ENCODE data around the gene TBC1D4. TPM values are rescaled to one million over a fixed set of nuclear protein-coding genes. Genes with fewer than 3 reads are reported as not detected.

TBC1D4 gene, protein sequence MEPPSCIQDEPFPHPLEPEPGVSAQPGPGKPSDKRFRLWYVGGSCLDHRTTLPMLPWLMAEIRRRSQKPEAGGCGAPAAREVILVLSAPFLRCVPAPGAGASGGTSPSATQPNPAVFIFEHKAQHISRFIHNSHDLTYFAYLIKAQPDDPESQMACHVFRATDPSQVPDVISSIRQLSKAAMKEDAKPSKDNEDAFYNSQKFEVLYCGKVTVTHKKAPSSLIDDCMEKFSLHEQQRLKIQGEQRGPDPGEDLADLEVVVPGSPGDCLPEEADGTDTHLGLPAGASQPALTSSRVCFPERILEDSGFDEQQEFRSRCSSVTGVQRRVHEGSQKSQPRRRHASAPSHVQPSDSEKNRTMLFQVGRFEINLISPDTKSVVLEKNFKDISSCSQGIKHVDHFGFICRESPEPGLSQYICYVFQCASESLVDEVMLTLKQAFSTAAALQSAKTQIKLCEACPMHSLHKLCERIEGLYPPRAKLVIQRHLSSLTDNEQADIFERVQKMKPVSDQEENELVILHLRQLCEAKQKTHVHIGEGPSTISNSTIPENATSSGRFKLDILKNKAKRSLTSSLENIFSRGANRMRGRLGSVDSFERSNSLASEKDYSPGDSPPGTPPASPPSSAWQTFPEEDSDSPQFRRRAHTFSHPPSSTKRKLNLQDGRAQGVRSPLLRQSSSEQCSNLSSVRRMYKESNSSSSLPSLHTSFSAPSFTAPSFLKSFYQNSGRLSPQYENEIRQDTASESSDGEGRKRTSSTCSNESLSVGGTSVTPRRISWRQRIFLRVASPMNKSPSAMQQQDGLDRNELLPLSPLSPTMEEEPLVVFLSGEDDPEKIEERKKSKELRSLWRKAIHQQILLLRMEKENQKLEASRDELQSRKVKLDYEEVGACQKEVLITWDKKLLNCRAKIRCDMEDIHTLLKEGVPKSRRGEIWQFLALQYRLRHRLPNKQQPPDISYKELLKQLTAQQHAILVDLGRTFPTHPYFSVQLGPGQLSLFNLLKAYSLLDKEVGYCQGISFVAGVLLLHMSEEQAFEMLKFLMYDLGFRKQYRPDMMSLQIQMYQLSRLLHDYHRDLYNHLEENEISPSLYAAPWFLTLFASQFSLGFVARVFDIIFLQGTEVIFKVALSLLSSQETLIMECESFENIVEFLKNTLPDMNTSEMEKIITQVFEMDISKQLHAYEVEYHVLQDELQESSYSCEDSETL (N-terminal part only)
- total RNA-seq = 10 to 100 TPM; 14.2 to 32.0 (median 20.6) TPM

DNA sequence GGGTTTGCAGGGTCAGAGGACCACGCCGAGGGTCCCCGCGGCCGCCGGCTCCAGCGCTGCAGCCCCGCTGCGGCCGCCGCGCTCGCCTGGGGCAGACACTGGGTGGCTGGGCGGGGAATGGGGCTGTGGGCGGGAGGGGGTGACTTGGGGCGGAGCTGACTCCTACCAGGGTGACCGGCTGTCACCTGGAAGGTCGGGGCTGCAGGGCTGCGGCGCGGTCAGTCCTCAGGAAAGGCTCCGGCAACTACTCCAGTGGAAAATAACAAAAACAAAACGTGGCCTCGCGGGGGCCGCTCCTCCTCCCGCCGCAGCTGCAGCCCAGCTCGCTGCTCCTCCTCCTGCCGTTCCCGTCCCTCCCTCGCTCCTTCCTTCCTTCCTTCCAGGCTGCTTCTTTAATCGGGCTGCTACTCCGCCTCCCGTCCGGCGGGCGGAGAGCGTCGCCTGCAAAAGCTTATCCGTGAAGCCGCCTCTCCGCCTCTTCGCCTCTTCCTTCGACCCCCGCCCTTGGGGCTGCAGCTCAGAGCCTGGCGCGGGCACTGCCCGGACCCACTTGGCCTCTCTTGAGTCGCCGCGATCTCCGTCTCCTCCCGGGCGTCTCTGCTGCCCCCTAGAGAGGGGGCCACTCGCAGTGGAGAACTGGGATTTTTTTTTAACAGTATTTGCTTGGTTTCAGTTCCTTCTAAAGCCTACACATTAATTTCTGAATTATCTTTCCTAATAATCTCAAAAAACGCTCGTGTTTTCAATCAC is at the start of gene TBC1D4:
TSS of gene TBC1D4 (minus strand) at position 100 of the 750 bp plus-strand sequence. CDS start 402 bp downstream, outside the sequence.
- H3K4me1 ChIP-seq = peaks cover 0 to 32% (median 23%) of the 10 kb centered on the region in 4 donors
- H3K27me3 ChIP-seq = no peaks in the 10 kb centered on the region
- DNase-seq (ENCODE audit: extremely low spot score) = peak; percentile 94
- WGBS = under 1% methylated on average over 46 of the region's 58 CpGs
- H3K9me3 ChIP-seq = no peaks in the 10 kb centered on the region
- H3K36me3 ChIP-seq = no peaks in the 10 kb centered on the region
- peak within 1 kb of the TSS; percentile 79 to 94 (median 86) for H3K4me3 ChIP-seq
- TF ChIP-seq, protein P1, sequence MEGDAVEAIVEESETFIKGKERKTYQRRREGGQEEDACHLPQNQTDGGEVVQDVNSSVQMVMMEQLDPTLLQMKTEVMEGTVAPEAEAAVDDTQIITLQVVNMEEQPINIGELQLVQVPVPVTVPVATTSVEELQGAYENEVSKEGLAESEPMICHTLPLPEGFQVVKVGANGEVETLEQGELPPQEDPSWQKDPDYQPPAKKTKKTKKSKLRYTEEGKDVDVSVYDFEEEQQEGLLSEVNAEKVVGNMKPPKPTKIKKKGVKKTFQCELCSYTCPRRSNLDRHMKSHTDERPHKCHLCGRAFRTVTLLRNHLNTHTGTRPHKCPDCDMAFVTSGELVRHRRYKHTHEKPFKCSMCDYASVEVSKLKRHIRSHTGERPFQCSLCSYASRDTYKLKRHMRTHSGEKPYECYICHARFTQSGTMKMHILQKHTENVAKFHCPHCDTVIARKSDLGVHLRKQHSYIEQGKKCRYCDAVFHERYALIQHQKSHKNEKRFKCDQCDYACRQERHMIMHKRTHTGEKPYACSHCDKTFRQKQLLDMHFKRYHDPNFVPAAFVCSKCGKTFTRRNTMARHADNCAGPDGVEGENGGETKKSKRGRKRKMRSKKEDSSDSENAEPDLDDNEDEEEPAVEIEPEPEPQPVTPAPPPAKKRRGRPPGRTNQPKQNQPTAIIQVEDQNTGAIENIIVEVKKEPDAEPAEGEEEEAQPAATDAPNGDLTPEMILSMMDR (IDR thresholded peaks at IDR 0.05) = peak; percentile 75 to 86 (median 78)
- TF ChIP-seq EP300 (IDR thresholded peaks at IDR 0.05) = no peak
- TF ChIP-seq POLR2A (IDR thresholded peaks at IDR 0.05; ENCODE audit: low read depth) = no peak
- peak; percentile 58 to 65 for TF ChIP-seq POLR2AphosphoS5 (IDR thresholded peaks at IDR 0.05)
- H3K27ac ChIP-seq (replicated peaks in 1 of 4) = peak within 1 kb of the TSS; percentile 70 to 83 (median 78)
- intact Hi-C loops (cut with DNase I) = loop anchor here (2.0 to 5.0 kb wide), 3 partner anchors 55 to 109 kb away; partner anchors contain the start of gene COMMD6

DNA sequence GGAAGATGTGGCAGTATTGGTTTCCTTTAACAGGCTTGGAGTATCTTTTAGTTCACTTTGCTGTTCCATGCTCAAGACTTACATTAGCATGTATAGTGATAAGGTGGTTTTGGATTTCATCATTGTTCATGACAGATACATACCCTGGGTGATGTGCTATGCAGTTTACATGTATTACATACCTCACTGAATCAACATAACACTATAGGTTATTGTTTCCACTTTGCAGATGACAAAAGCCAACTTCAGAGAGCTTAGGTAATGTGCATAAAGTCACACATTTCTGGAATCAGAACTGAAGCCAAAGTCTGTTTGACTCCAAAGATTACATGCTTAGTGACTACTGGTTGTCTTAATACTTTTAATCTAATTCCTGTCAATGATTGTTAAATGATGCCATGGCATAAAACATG is 48.6 kb upstream of the TBC1D4 start:
- Histone ChIP-seq H3K27ac (replicated peaks in 1 of 4) (no peak overlapping the region), H3K9me3 (no peaks in the 10 kb centered on the region), H3K4me1 (peaks cover 0 to 17% (median 9%) of the 10 kb centered on the region in 4 donors), H3K36me3 (peaks cover 7 to 40% (median 19%) of the 10 kb centered on the region in 4 donors), H3K4me3 (no peak overlapping the region), H3K27me3 (no peaks in the 10 kb centered on the region)
- intact Hi-C loops (cut with DNase I) = no loop called here
- no peak for DNase-seq (ENCODE audit: extremely low spot score)
- TF ChIP-seq POLR2A (IDR thresholded peaks at IDR 0.05; ENCODE audit: low read depth) = no peak
- no peak for TF ChIP-seq EP300 (IDR thresholded peaks at IDR 0.05)
- TF ChIP-seq, protein P1 (IDR thresholded peaks at IDR 0.05) = no peak
- TF ChIP-seq POLR2AphosphoS5 (IDR thresholded peaks at IDR 0.05) = no peak

DNA sequence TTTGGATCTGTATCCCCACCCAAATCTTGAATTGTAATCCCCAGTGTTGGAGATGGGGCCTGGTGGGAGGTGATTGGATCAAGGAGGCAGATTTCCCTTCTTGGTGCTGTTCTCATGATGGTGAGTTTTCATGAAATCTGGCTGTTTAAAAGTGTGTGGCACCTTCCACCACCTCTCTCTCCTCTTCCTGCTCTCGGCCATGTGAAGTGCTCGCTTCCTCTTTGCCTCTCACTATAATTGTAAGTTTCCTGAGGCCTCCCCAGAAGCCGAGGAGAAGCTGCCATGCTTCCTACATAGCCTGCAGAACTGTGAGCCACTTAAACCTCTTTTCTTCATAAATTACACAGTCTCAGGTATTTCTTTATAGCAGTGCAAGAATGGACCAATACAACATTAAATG is 40.0 kb upstream of the TBC1D4 start:
- TF ChIP-seq POLR2A (IDR thresholded peaks at IDR 0.05; ENCODE audit: low read depth) (no peak), EP300 (IDR thresholded peaks at IDR 0.05) (no peak), POLR2AphosphoS5 (IDR thresholded peaks at IDR 0.05) (no peak)
- TF ChIP-seq, protein P1 (IDR thresholded peaks at IDR 0.05) = no peak
- no peaks in the 10 kb centered on the region for H3K4me1 ChIP-seq
- no peak overlapping the region for H3K27ac ChIP-seq (replicated peaks in 1 of 4)
- no peaks in the 10 kb centered on the region for H3K9me3 ChIP-seq
- intact Hi-C loops (cut with DNase I) = no loop called here
- no peak for DNase-seq (ENCODE audit: extremely low spot score)
- 76% methylated on average over 3 of the region's 3 CpGs for WGBS
- no peaks in the 10 kb centered on the region for H3K27me3 ChIP-seq
- H3K4me3 ChIP-seq = no peak overlapping the region
- H3K36me3 ChIP-seq = peaks cover 6 to 18% (median 13%) of the 10 kb centered on the region in 4 donors

All from esophagus muscularis mucosa (tissue), 4 donors.